ENCODE data around the gene ZP3. TPM values are rescaled to one million over a fixed set of nuclear protein-coding genes. Genes with fewer than 3 reads are reported as not detected.
"Not testable (repeated sequence)": the region's sequence is repeated elsewhere in the genome, so short reads cannot be mapped to it uniquely, and the experiment has no call there.

Gene ZP3
- total RNA-seq, 4 donors from 2014 or later, result 2.8 to 4.3 (median 3.3) TPM; not detected in 1

GRCh38 chr7:76407718-76408117, 17.0 kb upstream of the ZP3 start:
- DNase-seq, result no peak
- no peaks in the 10 kb centered on the region for H3K27me3 ChIP-seq
- H3K36me3 ChIP-seq, result no peaks in the 10 kb centered on the region
- H3K9me3 ChIP-seq, result no peaks in the 10 kb centered on the region
- TF ChIP-seq POLR2A (IDR thresholded peaks at IDR 0.05) (no peak), CTCF (IDR thresholded peaks at IDR 0.05) (no peak)
- H3K4me1 ChIP-seq, result peaks cover 0 to 8% (median 0%) of the 10 kb centered on the region in 4 donors
- no peak overlapping the region for H3K27ac ChIP-seq
- no peak overlapping the region for H3K4me3 ChIP-seq

- TF ChIP-seq CTCF (IDR thresholded peaks at IDR 0.05) (no peak), POLR2A (IDR thresholded peaks at IDR 0.05) (no peak)
- no peak overlapping the region for H3K4me3 ChIP-seq
- no peaks in the 10 kb centered on the region for H3K9me3 ChIP-seq
- peaks cover 0 to 8% (median 0%) of the 10 kb centered on the region in 4 donors for H3K4me1 ChIP-seq
- H3K36me3 ChIP-seq, result no peaks in the 10 kb centered on the region
- DNase-seq, result no peak
- no peak overlapping the region for H3K27ac ChIP-seq
- no peaks in the 10 kb centered on the region for H3K27me3 ChIP-seq
Observed at GRCh38 chr7:76408121-76408560, 16.6 kb upstream of the ZP3 start.

- no peak within 1 kb of the TSS for H3K27ac ChIP-seq
- no peak for TF ChIP-seq CTCF (IDR thresholded peaks at IDR 0.05)
- TF ChIP-seq POLR2A (IDR thresholded peaks at IDR 0.05), result no peak
- no peaks in the 10 kb centered on the region for H3K36me3 ChIP-seq
- H3K27me3 ChIP-seq, result no peaks in the 10 kb centered on the region
- DNase-seq, result no peak
- no peaks in the 10 kb centered on the region for H3K9me3 ChIP-seq
- no peaks in the 10 kb centered on the region for H3K4me1 ChIP-seq
- no peak within 1 kb of the TSS for H3K4me3 ChIP-seq
Observed at GRCh38 chr7:76409537-76409936, 15.2 kb upstream of the ZP3 start, which contains the start of gene SSC4D. Gene SSC4D (minus strand): TSS chr7:76409697. CDS start chr7:76404439, 5,258 bp downstream.

GRCh38 chr7:76411626-76412025, 13.1 kb upstream of the ZP3 start:
- Histone ChIP-seq H3K36me3 (no peaks in the 10 kb centered on the region), H3K9me3 (no peaks in the 10 kb centered on the region), H3K27me3 (no peaks in the 10 kb centered on the region), H3K27ac (no peak overlapping the region), H3K4me3 (no peak overlapping the region), H3K4me1 (no peaks in the 10 kb centered on the region)
- no peak for DNase-seq
- TF ChIP-seq POLR2A (IDR thresholded peaks at IDR 0.05) (no peak), CTCF (IDR thresholded peaks at IDR 0.05) (no peak)

GRCh38 chr7:76412249-76412648, 12.5 kb upstream of the ZP3 start:
- no peak for DNase-seq
- Histone ChIP-seq H3K4me1 (no peaks in the 10 kb centered on the region), H3K4me3 (no peak overlapping the region), H3K36me3 (no peaks in the 10 kb centered on the region), H3K27me3 (no peaks in the 10 kb centered on the region), H3K27ac (no peak overlapping the region), H3K9me3 (no peaks in the 10 kb centered on the region)
- no peak for TF ChIP-seq CTCF (IDR thresholded peaks at IDR 0.05)
- no peak for TF ChIP-seq POLR2A (IDR thresholded peaks at IDR 0.05)

GRCh38 chr7:76417654-76418310, 7.0 kb upstream of the ZP3 start:
- H3K9me3 ChIP-seq, H3K27ac ChIP-seq, H3K36me3 ChIP-seq, H3K27me3 ChIP-seq, H3K4me1 ChIP-seq, H3K4me3 ChIP-seq, DNase-seq: not testable (repeated sequence)

GRCh38 chr7:76421097-76421496, 3.7 kb upstream of the ZP3 start:
- H3K36me3 ChIP-seq, H3K4me3 ChIP-seq, H3K4me1 ChIP-seq, H3K9me3 ChIP-seq, DNase-seq, H3K27ac ChIP-seq, H3K27me3 ChIP-seq: not testable (repeated sequence)

Measured in Peyer's patch (tissue), 4 donors.